ENCODE results near the gene ANKRD44. TPM values are rescaled to one million over a fixed set of nuclear protein-coding genes. Genes with fewer than 3 reads are reported as not detected.

The ANKRD44 gene
- polyA plus RNA-seq, 1 donor = 15.5 TPM

DNA sequence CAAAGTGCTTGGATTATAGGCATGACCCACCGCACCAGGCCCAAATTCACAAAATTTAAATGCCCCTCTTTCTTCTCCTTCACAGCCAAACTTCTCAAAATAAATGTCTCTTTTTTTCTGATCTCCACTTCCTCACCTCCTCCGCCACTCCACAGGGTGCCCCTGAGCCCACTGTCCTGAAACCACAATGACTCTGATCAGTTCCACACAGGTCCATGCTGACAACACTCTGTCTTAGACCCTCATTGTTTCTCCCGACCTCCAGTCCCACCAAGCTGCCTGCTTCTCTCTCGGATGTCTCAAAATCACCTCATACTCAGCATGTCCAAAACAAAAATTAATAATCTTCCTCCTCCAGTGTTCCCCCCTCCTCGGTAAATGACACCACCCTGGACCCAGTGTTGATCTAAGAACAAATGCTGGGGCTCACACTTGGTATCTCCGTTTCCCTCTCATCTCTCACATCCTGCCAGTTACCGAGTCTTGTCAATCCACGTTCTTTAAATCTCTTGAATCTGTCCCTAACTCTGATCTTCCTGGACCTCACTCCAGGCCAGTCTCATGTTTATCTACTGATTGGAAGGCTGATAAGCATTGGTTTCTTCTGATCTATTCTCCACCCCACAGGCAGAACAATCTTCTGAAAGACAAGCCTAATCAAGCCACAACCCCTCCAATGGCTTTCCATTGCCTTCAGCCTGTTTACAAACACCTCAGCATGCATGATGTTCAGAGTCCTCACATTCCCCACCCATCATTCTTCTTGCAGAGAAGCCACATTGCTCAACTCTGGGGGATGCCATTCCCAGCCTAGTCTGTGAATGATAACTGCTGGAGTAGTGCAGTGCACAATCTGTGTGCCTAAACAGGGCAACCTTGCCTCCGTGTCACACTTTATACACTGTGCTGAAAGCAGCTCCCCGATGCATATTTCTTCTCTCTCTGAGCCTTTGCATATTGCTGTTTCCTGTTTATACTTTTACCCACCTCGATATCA is 12.4 kb upstream of the ANKRD44 start:
- no peak for DNase-seq

DNA sequence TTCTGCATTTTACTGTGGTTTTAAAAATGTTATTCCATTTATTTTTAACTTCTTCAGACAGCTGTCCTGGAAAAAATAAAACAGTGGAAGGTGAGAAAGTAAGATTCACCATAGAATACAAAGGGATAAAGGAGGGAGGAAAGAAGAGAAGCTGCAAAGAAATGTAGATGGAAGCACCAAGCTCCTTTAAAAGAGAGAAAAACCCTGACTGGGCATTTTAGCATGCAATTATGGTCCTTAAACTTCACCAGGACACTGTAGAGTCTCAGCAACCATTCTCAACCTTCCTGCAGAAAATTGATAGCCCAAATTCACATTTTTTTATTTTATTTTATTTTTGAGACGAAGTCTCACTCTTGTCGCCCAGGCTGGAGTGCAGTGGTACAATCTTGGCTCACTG is 11.6 kb upstream of the ANKRD44 start:
- DNase-seq = no peak

DNA sequence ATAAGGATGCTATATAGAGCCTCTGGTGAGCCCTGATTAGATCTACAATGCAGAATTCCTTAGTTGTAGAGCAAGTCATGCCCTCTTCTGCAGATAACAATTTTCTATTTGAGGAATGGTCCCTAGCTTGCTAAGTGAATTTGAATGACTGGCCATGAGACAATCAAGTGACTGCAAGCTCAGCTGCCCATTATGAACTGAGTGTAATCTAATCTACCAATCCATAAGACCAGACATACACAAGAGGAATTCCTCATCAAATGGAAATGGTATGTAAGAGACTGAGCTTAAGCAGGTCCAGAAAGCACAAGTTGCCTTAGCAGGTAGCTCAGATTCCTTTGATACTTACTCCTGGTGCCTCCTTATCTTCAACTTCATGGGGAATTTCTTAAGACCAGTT is 4.8 kb upstream of the ANKRD44 start:
- DNase-seq = no peak

DNA sequence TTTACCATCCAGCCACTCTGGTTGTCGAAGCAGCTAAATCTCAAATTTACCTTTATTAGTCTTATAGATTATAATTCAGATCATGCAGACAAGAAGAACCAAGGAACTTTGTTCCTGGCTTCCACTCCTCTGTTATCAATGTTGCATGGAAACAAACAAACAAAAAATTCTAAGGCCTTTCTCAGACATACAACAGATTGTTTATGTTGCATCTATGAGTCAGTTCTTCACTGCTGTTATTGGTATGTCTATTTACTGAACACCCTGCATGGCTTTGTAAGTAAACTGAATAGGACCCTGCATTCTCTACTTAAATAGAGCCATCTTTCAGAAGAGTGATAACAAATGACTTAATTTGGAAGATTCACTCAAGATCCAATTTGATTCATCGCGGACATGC is 1.6 kb upstream of the ANKRD44 start:
- no peak for DNase-seq

DNA sequence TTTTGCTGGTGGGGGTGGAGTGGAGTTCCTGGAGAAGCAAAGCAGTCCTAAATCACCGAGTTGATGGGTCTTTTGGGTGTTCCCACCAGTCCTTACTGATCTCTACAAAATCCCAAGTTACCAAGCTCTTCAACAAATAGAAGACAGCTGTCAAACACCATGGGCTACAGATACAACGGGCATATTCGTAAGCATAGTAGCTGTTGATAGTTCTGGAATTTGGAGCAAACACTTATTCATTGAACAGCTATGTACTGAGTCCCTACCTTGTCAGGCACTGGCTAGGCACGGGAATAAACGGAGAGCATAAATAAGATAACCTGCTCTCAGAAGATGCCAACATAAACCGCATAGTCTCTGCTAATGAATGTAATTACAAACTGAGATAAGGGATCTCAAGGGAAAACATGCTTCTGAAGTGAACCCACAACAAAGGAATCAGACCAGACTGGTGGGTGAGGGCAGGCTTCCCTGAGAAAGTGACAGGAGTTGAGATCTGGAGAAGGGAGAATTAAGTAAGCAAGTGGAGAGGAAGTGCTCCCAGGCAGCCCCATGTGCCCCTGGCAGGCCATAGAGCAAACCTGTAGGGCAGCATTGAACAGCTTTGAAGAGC is 947 bp upstream of the ANKRD44 start:
- DNase-seq = no peak

DNA sequence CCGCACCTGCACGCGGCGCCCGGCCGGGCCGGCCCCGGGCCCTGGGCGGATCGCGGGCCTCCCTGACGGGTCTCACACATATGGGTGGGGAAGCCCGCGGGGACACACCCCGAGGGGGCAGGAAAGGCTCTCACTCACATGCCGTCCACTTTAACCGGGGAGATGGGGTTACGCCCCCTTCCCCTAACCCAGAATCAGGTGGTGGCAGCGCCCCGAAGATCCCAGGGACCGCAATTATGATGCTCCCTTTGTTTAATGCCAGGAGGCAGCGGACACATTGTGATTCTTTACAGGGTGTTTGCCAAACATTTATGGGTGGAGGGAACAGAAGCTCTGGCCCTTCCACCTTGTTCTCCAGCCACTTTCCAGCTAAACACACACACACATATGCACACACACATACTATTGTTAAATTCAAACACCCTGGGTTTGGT is 424 bp upstream of the ANKRD44 start:
- no peak for DNase-seq

DNA sequence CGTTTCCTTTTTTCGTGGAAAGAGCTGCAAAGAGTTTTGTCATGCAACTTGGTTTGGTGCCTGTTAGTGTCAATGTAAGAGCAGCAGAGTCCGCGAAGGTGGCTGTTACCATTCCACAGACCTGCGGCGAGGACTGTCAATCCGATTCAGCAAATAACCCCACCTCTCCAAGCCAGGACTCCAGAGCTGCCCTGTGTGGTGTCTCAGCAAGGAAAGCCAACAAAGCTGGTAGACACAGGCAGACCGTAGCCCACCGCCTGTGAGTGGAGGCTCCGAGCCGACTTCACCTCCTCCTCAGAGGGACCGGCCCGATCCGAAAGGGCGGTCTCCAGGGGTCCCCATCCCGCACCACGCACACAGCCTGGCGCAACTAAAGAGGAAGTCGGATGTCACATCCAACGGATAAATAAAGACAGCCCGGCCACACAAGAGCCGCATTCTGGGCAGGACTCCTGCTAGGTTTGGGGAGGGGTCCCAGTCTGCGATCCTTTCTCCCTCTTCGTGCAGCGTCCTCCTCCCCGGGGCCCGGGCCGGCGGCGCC is 819 bp downstream of the ANKRD44 start:
- no peak for DNase-seq

DNA sequence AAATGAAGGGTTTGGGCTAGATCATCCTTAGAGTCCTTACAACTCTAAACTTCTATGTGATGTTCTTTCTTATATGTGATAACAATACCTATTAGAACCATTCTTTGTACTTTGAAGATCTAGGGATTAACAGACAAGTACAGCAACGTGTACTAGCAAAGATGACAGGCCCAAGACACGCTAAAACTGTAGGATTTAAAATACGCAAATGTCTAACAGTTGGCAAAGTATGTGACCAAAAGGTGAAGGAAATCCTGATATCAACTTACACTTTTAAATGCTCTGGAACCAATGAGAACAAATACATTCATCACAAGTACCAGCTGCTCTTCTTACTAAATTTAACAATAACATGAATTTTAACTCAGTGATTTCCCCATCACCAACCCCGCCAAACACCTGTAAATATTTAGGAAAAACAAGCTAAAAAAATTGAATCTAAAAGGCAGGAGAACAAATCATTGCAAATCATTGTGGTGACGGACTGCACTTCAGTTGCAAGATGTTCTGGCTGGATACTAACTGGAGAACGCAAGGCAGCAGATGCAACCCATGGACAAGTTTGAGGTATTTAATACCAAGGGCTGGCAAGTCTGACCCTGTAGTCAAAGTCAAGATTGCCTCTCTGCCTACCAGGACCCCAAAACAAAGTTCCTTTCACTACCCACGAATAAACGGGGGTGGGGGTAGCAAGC is 1.4 kb downstream of the ANKRD44 start:
- no peak for DNase-seq

DNA sequence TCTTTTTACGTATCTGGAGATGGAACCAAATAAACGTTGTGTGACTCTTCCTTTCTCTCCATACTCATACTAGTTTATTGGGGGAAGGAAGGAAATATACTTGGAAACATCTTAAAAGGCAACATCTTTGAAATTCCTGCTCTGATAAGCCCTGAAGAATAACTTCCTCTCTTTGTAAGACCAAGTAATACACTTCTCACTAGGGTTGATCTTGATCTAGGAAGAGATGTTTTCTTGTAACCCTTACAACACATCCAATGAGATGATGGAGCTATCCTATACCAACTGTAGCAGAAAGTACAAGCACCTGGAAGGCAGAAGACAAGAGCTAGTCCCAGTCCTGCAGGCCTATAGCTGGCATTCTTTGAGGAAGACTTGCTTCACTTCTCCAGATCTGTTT is 2.0 kb downstream of the ANKRD44 start:
- no peak for DNase-seq

DNA sequence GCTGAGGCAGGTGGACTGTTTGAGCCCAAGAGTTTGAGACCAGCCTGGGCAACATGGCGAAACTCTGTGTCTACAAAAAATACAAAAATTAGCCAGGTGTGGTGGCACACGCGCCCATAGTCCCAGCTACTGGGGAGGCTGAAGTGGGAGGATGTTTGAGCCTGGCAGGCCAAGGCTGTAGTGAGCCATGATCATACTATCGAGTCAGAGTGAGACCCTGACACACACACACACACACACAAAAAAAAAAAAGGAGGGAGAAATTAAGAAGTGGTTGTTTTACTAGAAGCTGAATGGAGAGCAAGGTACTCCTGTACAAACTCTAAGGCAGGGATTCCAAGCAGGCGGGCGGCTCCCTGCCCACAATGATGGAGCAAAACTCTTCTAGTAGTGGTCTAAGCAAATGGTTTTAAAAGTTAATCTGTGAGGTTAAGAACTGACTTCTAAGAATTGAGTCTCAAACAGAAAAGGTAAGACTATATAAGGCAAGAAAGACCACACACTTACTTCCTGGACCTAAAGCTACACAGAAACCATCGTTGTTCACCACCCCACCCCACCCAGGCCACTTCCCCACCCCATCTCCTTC is 2.6 kb downstream of the ANKRD44 start:
- DNase-seq = no peak

DNA sequence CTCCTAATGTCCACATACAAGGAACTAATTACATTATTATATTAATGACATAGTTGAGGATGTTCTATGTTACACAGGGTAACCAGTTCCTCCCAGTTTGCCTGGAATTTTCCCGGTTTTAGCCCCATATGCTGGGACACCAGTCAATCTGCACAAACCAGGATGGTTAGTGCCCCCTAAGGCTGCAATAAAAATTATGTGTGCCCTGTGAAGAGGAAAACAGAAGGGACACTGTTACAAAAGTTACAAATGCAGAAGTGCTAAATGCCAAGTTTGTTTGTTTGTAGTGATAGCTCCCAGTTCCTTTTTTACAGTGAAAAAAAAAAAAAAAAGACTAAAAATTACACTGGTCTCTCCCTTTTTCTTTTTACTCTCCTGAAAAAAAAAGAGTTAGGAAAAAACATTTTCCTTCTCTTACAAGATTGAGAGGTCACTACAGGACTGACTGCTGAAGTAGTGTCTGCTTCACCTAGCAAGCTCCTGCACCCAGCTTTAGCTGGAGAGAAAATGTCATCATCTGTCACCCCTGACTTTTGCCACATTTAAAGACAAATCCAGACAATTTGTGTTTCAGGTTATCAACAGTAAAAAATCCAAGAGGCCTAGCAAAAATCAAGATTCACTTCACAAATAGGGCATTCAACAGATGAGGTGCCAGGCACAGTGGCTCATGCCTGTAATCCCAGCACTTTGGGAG is 3.2 kb downstream of the ANKRD44 start:
- no peak for DNase-seq

DNA sequence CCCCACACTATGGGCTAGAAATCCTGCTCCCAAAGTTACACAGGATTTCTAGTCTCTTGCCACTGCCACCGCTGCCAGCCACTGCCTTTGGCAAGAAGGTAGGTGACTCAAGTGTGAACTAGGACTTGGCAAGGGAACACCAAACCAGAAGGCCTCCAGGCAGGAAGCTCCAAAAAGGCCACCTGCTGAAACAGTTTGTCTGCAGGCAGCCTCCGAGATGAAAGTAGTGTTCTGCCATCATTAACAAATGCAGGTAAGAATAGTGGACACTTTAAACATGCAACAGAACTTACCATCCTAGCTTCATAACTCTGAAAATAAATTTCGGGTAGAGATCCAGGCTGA is 3.9 kb downstream of the ANKRD44 start:
- no peak for DNase-seq

DNA sequence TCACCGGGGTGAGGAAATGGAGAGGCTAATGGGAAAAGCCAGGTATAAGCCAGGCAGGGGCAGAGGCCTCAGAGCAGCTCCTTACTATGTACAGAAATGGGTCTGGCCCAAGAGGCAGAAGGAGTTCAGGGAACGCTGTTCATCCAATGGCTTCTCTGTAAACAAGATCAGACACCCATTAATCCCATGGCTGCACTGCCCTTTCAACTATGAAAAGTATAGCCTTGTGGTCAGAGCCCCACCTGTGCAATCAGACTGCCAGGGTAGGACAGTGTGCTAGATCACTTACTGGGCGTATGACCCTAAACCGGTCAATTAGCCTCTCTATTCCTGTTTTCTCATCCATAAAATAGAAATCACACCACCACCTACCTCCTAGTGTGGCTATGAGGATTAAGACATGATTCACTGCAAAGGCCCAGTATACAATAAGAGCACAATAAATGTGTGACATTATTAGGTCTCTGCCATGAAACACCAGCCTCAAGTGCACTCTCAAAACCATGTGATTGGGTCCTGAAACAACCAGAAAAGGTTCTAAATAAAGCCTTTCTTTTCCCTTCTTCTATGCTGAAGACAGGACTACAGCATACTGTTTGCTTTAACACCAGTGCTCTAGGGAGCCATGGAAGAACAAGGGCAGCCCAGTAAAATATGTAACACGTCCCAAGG is 4.4 kb downstream of the ANKRD44 start:
- no peak for DNase-seq

DNA sequence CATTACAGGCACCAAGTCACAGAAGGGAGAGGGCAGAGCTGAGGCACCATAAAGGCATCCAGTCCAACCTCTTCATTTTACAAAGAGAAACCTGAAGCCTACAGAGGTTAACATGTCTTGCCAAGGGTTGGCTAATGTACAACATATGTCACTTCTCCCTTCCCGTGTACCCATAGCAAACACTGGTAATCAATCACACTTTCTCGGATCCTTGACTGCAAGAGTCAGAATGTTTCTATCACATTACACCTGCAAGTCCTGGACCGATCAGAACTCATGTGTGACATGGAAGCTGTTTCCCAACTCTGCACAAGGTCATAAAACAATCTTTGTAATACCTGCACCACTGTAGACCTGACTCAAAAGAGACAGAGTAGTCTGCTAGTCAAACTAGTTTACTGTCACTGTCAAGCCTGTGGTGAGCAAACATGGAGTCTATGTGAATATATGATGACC is 6.0 kb downstream of the ANKRD44 start:
- no peak for DNase-seq

DNA sequence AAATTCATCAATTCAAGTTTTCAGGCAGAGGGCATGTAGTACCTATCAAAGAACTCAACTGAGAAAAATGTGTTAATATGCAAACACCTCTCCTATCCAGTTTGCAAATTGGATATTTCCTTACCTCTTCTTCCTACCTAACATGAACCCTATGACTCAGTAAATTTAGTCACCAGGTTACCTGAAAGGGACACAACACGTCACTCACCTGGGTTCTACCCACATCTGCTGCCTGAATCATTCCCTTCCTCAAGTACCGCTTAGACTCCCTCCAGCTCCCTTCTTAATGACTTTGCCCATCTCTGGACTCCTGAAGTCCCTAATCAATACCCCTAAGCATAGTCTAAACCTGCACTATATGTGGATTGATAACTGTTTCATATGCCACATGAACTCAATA is 10.4 kb downstream of the ANKRD44 start:
- DNase-seq = no peak

DNA sequence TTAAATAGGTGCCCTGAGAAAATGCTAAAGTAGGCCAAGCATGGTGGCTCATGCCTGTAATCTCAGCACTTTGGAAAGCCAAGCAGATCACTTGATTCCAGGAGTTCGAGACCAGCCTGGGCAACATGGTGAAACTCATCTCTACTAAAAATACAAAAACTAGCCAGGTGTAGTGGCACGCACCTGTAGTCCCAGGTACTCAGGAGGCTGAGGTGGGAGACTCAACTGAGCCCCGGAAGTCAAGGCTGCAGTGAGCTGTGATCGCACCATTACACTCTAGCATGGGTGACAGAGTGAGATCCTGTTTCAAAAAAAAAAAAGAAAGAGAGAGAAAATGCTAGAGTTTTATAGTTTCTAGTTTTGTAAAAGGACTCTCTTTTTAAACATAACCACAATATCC is 12.0 kb downstream of the ANKRD44 start:
- no peak for DNase-seq

DNA sequence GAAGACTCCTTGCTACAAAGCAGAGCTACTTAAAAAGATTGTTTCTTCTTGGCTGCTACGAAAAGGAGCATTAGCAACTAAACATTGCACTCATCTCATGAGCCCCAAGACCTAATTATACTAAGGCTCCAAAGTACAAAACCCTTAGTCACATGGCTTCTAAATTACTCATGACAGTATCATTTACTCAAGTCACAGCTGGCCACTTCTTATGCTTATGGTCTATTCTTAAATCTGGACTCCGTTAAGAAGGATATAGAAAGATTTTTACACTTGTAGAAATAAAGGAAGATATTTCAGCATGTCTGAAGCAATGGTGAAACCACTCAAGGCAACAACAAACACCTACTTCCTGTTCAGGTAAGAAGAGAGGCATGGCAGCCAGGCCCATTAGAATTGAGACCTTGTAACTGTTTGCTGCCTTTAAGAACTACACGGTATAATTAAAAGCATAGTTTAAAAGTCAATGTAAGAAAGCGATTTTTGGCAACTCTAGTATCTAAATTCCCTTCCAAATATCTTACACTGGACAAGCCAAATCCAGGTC is 12.7 kb downstream of the ANKRD44 start:
- no peak for DNase-seq

DNA sequence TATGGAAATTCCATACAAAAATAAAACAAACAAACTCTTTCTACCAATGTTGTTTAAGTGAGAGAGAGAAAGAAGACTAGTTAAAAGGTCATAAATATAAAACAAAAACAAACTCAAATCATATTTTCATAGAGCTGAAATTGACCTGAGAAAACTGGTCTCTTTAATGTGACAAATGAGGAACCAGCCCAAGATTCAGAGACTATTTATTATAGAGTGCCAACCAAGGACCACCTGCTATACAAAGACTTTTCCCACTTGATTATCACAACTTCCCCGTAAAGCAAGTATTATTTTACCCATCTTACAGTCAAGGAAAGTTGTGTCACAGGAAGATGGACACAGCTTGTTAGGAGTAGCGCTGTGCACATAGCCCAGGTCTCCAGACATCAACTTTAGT is 13.3 kb downstream of the ANKRD44 start:
- DNase-seq = no peak

DNA sequence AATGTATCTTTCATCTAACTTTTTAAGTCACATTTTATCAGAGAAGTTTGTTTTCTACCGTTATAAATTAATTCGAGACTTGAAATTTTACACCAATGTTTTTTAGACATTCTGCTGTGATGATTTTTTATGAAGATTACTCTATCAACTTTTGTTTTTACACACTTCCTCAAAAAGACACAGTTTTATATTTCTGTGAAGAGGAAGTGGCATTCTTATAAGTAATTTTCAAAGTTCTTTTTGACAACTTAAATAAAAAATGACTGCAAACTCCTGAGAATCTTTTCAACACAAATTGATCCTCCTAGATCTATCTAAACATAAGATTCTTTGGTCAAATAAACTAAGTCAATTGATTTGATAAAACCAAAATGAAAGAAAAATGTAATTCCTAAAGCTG is 13.7 kb downstream of the ANKRD44 start:
- no peak for DNase-seq

DNA sequence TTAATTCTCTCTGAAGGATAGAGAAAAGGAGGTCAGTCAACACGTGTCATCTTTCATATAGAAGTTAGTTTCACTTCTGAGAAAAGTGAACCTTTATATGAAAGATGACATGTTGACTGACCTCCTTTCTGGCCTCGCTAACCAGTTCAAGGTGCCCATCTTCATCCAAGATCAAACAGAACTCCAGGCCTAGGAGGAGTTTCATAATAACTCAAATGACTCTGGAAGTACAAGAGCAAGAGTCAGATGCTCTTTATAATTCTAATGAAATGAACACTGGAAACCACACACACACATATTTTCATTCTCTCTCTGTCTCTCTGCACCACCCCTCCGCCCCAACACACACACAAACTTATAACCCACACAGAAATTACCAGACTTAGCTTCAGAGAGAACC is 16.3 kb downstream of the ANKRD44 start:
- DNase-seq = no peak

All from left kidney (tissue), 2 donors.